KMS-11 (cell line): ENCODE measurements around the gene EFCAB12.

Experiments
- H2AFZ ChIP-seq: fragments of 200-600 bp; sonication (generic); 2 replicates; pipeline ENCODE4 v1.6.1; 2016; ENCODE audit warnings: antibody characterized with exemption, mixed run types, low read depth
- H3K27ac ChIP-seq: fragments of 200-600 bp; sonication (generic); 2 replicates; pipeline ENCODE4 v1.6.1; 2016; ENCODE audit warnings: mild to moderate bottlenecking, mixed run types
- H3K27me3 ChIP-seq: fragments of 200-600 bp; sonication (generic); 2 replicates; pipeline ENCODE4 v1.6.1; 2017; ENCODE audit warnings: mild to moderate bottlenecking, low read depth, mixed run types, moderate library complexity; ENCODE audit not compliant: insufficient read depth
- H3K36me3 ChIP-seq: fragments of 200-600 bp; sonication (generic); 2 replicates; pipeline ENCODE4 v1.6.1; 2017; ENCODE audit warnings: mild to moderate bottlenecking, mixed run types; ENCODE audit not compliant: insufficient read depth
- H3K4me1 ChIP-seq: fragments of 200-600 bp; sonication (generic); 2 replicates; pipeline ENCODE4 v1.6.1; 2016; ENCODE audit warnings: mild to moderate bottlenecking, low read depth, mixed run types; ENCODE audit not compliant: poor library complexity, severe bottlenecking
- H3K4me2 ChIP-seq: fragments of 200-600 bp; sonication (generic); 2 replicates; pipeline ENCODE4 v1.7.0; 2016; ENCODE audit warnings: mild to moderate bottlenecking, mixed run types
- H3K4me3 ChIP-seq: fragments of 200-600 bp; sonication (generic); IDR thresholded peaks from 2 replicates; pipeline ENCODE4 v1.6.1; 2017; ENCODE audit warnings: low read depth, low read length, mixed read lengths; ENCODE audit not compliant: insufficient read depth
- H3K79me2 ChIP-seq: fragments of 200-600 bp; sonication (generic); 2 replicates; pipeline ENCODE4 v1.6.1; 2016; ENCODE audit warnings: low read depth, mixed run types; ENCODE audit not compliant: insufficient read depth
- H3K9ac ChIP-seq: fragments of 200-600 bp; sonication (generic); 2 replicates; pipeline ENCODE4 v1.6.1; 2016; ENCODE audit warnings: mild to moderate bottlenecking, mixed run types
- H4K20me1 ChIP-seq: fragments of 200-600 bp; sonication (generic); 2 replicates; pipeline ENCODE4 v1.6.1; 2016; ENCODE audit warnings: mild to moderate bottlenecking, mixed run types; ENCODE audit not compliant: insufficient read depth
- TF ChIP-seq, protein P1 (sequence below): fragments of 200-600 bp; sonication (generic); conservative IDR thresholded peaks from 2 replicates; pipeline ENCODE4 v1.6.1; 2017; ENCODE audit warnings: low read depth, mild to moderate bottlenecking, antibody characterized with exemption, low read length, moderate library complexity, mixed read lengths

The EFCAB12 gene

DNA sequence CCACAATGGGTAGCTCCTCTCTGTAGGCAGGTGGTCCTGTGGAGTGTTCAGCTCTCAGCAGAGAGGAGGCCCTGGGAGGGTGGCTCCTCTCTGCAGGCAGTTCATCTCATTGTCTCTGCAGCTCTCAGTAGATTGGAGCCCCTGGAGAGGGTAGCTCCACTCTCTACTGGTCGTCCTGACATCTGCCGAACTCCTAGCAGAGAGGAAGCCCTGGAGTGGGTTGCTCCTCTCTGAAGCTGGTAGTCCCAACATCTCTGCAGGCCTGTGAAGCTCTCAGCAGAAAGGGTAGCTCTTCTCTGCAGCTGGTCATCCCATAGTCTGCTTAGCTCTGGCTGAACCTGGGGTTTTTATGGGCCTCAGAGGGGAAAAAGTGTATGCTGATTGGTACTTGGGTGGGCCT lies 50.8 kb downstream of the EFCAB12 start:
- TF ChIP-seq, protein P1, sequence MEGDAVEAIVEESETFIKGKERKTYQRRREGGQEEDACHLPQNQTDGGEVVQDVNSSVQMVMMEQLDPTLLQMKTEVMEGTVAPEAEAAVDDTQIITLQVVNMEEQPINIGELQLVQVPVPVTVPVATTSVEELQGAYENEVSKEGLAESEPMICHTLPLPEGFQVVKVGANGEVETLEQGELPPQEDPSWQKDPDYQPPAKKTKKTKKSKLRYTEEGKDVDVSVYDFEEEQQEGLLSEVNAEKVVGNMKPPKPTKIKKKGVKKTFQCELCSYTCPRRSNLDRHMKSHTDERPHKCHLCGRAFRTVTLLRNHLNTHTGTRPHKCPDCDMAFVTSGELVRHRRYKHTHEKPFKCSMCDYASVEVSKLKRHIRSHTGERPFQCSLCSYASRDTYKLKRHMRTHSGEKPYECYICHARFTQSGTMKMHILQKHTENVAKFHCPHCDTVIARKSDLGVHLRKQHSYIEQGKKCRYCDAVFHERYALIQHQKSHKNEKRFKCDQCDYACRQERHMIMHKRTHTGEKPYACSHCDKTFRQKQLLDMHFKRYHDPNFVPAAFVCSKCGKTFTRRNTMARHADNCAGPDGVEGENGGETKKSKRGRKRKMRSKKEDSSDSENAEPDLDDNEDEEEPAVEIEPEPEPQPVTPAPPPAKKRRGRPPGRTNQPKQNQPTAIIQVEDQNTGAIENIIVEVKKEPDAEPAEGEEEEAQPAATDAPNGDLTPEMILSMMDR, result no peak
- Histone ChIP-seq H3K4me2 (no peak overlapping the region), H3K27me3 (no peaks in the 10 kb centered on the region), H3K36me3 (no peaks in the 10 kb centered on the region), H4K20me1 (no peaks in the 10 kb centered on the region), H3K79me2 (no peaks in the 10 kb centered on the region), H3K4me3 (no peak overlapping the region), H2AFZ (no peak overlapping the region), H3K4me1 (peaks cover 6% of the 10 kb centered on the region), H3K27ac (no peak overlapping the region), H3K9ac (no peak overlapping the region)

- Histone ChIP-seq H3K4me1 (peaks cover 6% of the 10 kb centered on the region), H3K27me3 (no peaks in the 10 kb centered on the region), H3K4me3 (no peak overlapping the region)
Measured at GRCh38 chr3:129375099-129375498, 53.3 kb downstream of the EFCAB12 start.

DNA sequence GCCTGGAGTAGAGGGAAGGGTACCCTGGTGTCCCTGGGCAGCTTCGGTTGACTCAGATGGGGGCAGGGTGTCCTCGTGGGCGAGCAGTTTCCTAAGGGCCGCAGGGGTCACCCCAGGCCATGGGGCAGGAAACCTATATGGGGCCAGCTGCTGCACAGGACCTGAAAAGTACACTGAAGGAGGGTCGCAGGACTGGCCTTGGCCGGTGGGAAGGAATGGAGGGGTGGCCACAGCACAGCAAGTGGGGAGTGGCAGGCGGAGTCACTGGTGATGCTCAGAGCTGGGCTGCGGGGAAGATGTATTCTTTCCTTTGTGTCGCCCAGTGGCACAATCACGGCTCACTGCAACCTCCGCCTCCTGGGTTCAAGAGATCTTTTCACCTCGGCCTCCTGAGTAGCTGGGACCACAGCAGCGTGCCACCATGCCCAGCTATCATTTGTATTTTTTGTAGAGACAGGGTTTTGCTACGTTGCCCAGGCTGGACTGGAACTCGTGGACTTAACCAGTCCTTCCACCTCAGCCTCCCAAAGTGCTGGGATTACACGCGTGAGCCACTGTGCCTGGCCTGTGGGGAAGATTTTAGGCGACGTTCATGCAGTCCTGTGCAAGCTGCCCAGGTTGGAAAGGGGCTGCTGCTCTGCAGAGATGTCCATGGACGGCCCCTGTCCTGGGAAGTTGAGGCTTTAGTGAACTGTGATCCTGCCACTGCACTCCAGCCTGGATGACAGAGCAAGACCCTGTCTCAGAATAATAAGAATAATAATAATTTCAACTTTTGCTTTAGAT lies 57.2 kb downstream of the EFCAB12 start:
- Histone ChIP-seq H3K79me2 (no peaks in the 10 kb centered on the region), H3K4me3 (no peak overlapping the region), H3K27ac (no peak overlapping the region), H3K36me3 (no peaks in the 10 kb centered on the region), H2AFZ (no peak overlapping the region), H3K4me1 (no peaks in the 10 kb centered on the region), H3K27me3 (no peaks in the 10 kb centered on the region), H4K20me1 (no peaks in the 10 kb centered on the region), H3K9ac (no peak overlapping the region), H3K4me2 (no peak overlapping the region)
- TF ChIP-seq, protein P1, result no peak

More at GRCh38 chr3:129375099-129375498, 53.3 kb downstream of the EFCAB12 start:
- no peaks in the 10 kb centered on the region for H4K20me1 ChIP-seq
- H3K27ac ChIP-seq, result no peak overlapping the region
- H3K4me2 ChIP-seq, result no peak overlapping the region
- H3K79me2 ChIP-seq, result no peaks in the 10 kb centered on the region
- no peak overlapping the region for H3K9ac ChIP-seq
- H2AFZ ChIP-seq, result no peak overlapping the region
- TF ChIP-seq, protein P1, result no peak
- no peaks in the 10 kb centered on the region for H3K36me3 ChIP-seq

- no peaks in the 10 kb centered on the region for H3K4me1 ChIP-seq
- H3K4me3 ChIP-seq, result no peak overlapping the region
- no peak overlapping the region for H3K4me2 ChIP-seq
- no peak overlapping the region for H3K27ac ChIP-seq
- no peaks in the 10 kb centered on the region for H4K20me1 ChIP-seq
- H2AFZ ChIP-seq, result no peak overlapping the region
- no peaks in the 10 kb centered on the region for H3K36me3 ChIP-seq
- TF ChIP-seq, protein P1, result no peak
- no peak overlapping the region for H3K9ac ChIP-seq
- H3K27me3 ChIP-seq, result no peaks in the 10 kb centered on the region
- no peaks in the 10 kb centered on the region for H3K79me2 ChIP-seq
Measured at GRCh38 chr3:129370248-129370964, 58.0 kb downstream of the EFCAB12 start.
